NCI-H2081 treated with DMSO at 0.1 percent for 48 hours (cell line): ENCODE data around the gene NRTN.

ENCODE experiments used
- DNase-seq: peaks from one replicate; lab custom pipeline; 2025; lab: John Stamatoyannopoulos, UW

The NRTN gene

DNA sequence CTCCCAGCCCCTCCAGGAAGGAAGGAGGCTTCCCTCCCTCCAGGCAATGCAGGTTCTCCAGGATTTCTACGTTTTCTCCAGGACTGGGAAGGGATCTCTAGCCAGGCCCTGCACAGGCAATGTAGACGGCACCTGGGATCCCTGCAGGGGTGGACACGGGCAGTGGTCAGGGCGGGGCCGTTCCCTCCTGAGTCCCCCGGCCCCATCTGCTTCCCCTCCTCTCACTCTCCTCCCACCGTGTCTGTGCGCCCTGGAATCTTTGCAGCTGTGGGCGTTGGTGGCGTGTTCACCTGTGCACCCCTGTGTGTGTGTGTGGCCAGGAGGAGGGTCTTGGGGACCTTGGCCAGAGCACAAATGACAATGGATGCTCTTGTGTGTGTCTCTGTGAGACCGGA, 10.0 kb downstream of the NRTN start:
- no peak for DNase-seq

DNA sequence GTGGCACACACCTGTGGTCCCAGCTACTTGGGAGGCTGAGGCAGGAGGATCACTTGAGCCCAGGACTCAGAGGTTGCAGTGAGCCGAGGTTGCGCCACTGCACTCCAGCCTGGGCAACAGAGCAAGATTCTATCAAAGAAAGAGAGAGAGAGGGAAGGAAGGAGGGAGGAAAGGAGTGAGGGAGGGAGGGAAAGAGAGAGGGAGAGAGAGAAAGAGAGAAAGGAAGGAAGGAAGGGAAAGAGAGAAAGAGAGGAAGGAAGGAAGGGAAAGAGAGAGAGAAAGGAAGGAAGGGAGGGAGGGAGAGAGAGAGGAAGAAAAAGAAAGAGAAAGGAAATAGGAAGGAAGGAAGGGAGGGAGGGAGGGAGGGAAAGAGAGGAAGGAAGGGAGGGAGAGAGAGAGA, 12.4 kb downstream of the NRTN start:
- DNase-seq, result no peak

DNA sequence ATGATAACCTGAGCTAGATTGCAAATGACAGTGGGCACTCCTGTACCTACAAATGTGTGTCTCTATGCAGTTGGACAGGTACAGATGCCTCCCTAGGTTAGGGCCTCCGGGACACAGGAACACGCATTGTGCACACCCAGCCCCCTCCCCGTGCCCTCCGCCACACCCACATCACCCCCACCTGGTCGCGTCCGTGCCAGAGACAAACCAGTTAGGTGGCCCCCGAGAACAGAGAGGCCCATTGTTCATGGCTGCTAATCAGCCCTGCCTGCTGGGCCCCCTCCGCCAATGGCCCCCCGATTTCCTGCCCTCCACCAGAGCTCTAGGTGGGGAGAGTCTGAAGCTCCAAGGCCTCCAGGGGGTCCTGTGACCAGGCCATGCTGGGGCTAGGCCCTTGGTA, 13.7 kb downstream of the NRTN start:
- DNase-seq, result no peak

GRCh38 chr19:5820785-5821184, 15.9 kb downstream of the NRTN start:
- no peak for DNase-seq

- DNase-seq, result no peak
Measured at GRCh38 chr19:5821521-5822180, 16.8 kb downstream of the NRTN start.

DNA sequence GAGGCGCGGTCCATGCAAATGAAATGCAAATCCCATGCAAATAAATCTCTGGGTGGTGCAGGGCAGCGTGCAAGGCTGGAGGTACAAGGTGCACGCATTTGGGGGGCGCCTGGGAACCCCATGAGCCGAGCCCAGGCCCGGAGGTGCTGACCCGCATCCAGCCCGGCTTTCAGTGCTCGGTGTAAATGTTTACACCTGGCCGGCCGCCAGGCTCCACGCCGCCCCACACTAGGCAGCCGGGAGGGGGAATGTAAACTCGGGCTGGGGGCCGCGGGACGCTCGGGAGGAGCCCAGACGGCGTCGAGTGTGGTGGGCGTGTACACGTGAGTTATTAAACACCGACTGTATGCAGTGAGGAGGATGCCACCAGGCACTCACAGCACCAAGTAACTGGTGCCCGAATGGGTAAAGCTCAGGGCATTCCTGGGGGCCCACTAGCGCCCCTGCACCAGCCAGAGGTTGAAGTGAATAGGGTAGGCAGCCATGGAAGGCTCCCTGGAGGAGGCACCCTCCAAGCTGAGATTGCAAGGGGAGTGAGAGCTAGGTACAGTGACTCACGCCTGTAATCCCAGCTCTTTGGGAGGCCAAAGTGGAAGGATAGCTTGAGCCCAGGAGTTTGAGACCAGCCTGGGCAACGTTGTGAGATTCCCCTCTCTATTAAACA, 17.4 kb downstream of the NRTN start:
- no peak for DNase-seq

DNA sequence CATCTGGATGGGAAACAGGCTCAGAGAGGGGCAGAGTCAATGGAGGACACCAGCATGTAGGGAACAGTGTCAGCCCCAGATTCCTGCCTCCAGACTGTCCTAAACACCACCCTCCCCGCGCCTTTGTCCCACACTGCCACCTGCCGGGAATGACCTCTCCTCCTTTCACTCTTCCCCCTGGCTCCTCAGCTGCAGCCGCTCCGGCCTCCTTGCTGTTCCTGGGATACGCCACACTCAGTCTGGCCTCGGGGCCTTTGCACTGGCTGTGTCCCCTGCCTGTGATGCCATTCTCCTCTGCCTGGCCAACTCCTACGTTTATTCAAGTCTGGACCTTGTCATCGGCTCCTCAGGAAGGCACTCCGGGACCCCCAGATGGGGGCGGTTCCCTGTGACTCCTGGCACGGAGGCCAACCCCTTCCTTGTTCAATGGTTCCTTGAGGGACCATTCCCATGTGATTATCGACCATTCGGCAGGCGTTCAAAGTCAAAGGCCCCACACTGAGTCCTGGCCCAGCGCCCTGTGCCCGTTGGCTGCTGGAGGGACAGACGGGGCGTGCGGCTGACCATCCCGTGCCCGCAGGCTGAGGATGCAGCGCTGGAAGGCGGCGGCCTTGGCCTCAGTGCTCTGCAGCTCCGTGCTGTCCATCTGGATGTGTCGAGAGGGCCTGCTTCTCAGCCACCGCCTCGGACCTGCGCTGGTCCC, 18.9 kb downstream of the NRTN start:
- no peak for DNase-seq

- no peak for DNase-seq
Measured at GRCh38 chr19:5824751-5825150, 19.9 kb downstream of the NRTN start.

- no peak for DNase-seq
Measured at GRCh38 chr19:5825178-5825577, 20.3 kb downstream of the NRTN start.

GRCh38 chr19:5826531-5827341, 21.9 kb downstream of the NRTN start:
- DNase-seq, result peak; percentile 72

- DNase-seq, result no peak
Measured at GRCh38 chr19:5827342-5827890, 22.5 kb downstream of the NRTN start.

DNA sequence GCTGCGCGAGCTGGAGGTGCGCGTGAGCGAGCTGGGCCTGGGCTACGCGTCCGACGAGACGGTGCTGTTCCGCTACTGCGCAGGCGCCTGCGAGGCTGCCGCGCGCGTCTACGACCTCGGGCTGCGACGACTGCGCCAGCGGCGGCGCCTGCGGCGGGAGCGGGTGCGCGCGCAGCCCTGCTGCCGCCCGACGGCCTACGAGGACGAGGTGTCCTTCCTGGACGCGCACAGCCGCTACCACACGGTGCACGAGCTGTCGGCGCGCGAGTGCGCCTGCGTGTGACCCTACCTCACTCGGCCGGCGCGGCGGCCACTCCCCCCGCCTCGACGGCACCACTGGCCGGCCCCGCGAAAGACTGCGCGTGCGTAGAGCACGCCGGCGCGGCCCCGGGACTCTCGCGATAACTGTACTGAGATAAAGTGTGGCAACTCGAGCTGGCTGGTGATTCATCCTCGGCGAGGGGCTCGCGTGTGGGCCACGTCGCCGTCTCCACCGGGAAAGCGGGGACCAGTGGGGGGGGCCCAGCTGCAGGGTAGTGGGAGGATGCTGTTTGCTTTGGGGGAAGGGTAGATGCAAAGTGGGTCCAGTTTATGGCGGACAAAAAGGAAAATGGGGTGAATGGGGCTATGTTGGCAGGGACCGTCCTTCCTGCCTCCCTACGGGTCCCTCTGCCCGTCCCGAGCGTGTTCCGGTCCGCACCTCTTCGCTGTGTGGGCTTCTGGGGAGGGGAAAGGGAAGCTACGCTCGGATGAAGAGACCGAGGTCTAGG, 23.2 kb downstream of the NRTN start:
- peak; percentile 81 for DNase-seq

DNA sequence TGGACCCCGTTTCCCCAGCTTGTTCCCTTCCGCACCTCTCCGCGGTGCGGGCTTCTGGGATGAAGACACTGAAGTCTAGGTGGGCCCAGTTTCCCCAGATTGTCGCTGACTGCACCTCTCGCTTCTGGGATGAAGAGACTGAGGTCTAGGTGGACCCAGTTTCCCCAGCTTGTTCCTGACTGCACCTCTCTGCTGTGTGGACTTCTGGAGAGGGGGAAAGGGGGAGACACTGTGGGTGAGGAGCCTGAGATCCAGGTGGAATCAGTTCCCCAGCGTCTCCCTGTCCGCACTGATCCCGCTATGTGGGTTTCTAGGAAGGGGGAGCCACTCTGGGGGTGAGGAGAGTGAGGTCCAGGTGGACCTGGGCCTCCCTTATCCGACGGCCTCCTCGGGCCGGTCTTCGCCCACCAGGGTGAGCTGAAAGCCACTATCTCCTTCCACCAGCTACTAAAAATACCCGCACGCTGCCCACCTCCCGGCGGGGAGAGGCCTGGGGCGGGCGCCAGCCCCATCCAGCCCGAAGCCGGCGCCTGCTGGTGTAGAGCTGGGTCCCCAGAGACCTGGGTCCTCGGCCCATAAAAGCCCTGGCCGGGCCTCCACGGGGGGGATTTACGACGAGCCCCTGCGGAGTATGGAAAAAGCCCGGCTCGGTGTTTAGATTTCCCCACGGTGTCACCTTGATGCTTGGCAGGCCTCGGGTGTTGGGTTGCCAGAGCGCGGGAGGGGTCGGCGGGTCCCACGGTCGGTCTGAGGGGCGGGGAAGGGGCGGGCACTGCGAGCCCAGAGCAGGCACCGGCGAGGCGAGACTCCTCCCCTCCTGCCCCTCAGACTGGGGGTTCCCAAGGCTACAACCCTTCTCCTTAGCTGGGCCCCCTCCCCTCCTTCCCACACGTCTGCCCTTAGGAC, 24.0 kb downstream of the NRTN start:
- peak; percentile 22 for DNase-seq

DNA sequence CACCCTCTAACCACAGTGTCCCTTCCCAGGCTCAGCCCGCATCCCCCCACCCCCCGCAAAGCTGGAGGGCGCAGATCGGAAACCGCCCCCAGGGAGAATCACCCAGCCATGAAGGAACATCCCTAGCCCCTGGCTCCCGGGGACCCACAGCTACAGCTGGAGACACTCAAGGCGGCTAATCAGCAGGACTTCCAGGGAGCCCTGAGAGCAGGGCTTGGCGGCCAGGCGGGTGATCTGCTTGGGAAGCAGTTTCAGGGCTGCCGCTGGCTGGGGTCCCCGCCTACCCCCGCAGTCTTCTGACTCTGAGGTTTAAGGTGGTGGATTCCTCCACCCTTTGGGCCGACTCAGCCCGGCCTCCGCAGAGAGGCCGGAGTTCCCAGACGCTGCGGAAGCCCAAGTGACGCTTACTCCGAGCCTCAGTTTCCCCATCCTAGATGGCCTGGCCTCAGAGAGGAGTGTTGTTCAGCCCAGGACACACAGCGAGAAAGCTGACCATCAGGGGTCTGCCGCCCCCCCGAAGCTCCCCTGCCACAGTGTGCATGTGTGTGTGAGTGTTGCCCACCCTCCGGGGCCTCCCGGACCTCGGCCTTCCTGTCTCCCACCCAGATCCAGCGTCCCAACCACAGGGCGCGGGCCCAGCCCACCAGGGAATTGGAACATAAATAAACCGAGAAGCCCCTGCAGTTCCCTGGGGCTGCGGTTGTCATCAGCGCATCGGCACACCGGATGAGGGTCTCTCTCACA, 24.9 kb downstream of the NRTN start:
- no peak for DNase-seq

DNA sequence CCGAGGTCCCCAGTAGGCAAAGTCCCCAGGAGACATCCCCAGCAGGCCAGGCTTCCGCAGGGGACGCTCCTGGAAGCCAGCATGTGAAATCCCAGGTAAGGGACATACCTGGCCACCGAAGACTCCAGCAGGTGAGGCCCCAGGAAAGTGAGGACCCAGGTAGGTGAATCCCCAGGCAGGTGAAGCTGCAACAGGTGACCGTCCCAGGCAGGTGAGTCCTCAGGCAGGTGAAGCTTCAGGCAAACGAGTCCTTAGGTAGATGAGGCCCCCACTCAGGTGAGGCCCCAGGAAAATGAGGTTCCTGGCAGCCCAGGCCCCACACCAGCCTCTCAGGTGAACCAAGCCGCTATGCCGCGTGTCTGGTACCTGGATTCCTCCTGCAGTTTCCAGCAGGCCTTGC, 26.3 kb downstream of the NRTN start:
- no peak for DNase-seq

GRCh38 chr19:5832061-5832460, 27.2 kb downstream of the NRTN start:
- no peak for DNase-seq

- DNase-seq, result no peak
Measured at GRCh38 chr19:5832527-5833216, 27.8 kb downstream of the NRTN start.

GRCh38 chr19:5837761-5838352, 33.0 kb downstream of the NRTN start:
- DNase-seq, result no peak
